IPS DF 4.7 (cell line): ENCODE results near the gene C15orf39.
"Not testable (repeated sequence)": the region's sequence is repeated elsewhere in the genome, so short reads cannot be mapped to it uniquely, and the experiment has no call there.

Experiments
- DNase-seq: peaks from one replicate; pipeline ENCODE4 v3.0.0-alpha.2; 2013; ENCODE audit warnings: low spot score; ENCODE audit errors: extremely low read depth

C15orf39 gene

DNA sequence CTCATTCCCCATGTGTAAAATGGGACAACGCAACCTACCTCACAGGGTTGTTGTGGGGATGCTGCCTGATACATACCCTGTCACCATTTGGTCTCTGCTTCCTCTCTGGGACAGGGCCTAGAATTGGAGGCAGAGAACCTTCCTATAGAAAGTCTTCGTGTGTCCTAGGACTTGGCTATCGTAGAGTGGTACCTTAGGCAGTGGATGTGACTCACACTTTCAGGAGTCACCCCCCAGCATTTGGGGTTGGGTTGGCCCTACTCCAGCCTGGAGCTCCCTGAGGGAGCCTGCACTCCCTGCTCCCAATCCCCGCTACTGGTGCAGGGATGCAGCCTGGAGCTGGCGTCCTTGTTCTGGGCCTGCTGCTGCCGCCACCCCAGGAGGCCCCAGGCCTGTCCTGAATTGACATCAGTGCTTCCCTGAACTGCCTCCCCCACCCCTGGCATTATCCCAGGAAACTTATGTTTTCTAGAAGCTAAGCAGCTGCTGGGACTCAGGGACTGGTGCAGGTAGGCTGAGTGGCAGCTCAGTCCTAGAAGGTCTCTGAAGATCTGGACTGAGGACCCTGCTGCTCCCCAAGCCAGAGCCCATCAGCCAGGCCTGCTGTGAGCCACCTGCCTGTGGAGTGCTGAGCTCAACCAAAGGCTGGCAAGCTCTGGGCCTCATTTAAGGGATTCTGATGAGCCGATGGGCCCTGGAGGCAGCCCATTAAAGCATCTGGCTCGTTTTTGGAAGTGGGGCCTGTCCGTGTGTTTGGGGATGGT is 9.9 kb downstream of the C15orf39 start:
- DNase-seq, result no peak

DNA sequence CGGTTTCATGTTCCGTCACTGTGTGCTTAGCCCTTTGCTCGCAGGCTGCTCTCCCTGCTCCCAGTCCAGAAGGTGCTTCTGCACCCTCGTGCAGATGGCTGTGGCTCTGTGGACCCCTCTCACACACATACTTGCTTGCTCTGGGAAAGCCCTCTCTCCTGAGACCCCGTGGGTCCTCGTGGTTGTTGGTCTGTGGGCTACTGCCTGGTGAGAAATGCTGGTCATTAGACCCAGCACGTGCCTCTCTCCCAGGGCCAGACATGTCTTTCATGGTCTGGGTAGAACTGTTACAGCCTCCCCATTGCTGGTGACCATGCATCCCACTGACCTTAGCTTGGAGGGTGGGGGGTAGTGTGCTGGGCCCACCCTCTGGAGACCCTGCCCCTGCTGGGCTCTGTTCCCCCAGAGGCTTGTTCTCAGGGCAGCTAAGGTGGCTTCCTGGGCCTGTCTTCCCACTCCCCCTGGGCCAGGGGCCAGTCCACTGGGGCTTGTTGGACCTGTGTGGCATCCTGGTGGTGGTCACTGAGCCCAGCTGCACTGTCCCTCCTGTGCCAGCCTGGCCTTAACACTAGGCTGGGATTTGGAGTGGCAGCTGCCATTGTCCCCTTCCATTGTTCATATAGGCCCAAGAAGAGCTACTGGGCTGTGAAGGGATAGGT is 10.6 kb downstream of the C15orf39 start:
- no peak for DNase-seq

DNA sequence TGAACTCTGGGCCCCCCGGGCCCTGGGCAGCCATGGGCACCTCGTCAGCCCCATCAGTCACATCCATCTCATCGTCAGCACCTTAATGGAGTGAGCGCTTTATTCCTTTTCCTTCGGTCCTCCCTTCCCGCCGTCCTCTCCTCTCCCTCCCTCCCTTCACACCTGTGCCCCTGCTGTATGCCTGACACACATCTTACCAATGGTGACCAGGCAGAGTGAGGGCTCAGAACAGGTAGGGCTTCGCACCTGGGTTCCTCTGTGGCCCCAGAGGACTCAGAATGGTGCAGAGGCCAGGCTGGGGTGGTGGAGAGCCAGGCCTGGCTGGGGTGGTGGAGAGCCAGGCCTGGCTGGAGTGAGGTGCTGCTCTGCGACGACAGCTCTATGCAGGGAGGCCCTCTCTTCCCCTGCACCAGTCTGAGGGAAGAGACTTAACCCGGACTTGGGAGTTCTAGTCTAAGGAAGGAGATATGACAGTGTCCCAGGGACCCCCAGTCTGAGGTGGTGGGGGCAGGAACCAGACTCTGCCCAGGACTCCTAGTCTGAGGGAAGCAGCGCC is 11.6 kb downstream of the C15orf39 start:
- no peak for DNase-seq

DNA sequence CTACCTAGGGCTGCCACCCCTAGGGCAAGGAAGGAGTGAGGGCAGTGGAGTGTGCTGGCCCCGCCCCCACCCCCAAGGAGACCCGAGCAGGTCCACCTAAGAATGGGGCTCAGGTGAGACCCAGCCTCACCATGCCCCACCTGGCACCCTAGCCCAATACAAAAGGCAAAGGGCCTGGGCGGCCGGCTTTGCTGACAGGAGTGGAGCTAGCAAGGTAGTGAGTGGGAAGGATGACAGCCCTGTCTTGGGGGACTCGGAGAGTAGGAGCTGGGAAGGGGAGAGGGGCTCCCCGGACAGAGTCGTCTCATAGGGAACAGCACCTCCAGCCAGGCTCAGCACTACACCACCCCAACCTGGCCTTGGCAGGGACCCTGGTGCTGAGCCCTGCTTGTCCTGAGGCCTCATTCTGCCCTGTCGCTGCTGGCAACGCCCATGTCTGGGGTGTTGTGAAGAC is 12.1 kb downstream of the C15orf39 start:
- no peak for DNase-seq

DNA sequence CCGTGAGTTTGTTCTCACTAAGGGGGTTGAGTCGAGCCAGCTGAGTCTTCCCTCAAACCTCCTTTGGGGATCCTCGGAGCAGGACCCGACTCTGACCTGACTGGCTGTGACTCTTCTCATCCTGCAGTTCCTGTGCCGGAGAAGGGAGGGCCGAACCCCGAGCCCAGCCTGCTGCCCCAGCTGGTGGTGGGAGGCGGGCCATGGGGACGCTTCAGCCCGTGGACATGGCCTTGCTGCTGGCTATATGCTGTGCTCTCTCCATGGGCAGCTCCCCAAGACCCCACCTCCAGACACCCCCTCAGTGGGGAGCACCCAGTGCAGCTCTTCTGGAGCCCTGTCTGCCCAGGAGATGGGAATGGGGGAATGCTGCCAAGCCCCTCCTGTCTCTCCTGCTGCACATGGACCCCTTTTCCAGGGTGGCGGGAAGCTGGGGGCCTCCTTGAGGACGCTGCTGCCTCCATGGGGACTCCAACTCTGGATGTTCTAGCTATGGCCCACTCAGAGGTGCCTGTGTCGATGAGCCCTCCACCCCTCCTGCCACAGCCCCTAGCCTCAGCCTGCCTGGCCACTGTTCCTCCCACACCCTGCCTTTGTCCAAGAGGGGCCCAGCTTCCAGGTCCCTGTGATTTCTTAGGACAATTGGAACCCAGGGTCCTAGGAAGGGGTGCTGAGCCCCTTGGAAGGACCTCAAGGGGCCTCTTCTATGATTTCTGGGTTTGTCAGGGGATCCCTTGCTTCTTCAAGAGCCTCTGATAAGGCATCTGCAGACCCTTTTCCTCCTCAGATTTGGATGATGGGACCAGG is 12.8 kb downstream of the C15orf39 start:
- no peak for DNase-seq

DNA sequence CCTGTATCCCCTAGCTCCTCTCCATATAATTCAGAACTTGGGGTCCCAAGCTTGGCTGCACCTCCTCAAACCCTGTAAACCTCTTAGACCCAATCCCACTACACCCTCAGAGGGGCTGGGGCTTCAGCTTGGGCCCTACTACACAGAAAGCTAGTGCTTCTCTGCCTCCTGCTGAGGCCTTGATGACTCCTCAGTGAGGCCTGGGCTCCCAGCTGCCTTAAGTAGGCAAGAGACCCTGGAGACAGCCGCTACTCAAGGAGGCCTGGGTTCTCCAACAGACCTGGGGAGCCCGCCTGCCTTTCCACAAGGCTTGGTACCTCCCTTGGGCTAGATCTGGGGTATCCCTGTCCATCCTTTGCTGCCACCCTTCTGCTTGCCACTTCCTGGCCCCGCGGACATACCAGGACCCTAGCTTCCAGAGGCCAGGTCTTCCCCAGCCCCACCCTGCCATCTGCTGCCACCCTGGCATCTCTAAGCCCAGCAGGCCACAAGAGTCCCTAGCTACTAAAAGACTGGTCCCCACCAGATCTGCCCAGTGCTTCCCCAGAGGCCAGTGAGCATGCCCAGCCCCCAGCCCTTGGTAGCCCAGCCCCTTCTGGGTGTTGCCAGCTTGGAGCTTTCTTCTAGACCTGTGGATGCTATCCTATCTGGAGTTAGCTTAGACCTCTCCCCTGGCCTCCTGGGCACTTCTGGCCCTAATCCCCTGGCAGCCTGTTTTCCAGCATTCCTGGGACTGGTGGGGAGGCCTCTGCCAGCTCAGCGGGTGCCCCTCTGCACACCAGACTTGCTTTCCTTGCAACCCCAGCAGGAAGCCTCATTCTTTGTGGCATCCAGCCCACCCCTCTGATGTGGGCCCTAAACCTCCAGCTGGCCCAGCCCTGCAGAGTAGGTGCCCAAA is 13.7 kb downstream of the C15orf39 start:
- no peak for DNase-seq

DNA sequence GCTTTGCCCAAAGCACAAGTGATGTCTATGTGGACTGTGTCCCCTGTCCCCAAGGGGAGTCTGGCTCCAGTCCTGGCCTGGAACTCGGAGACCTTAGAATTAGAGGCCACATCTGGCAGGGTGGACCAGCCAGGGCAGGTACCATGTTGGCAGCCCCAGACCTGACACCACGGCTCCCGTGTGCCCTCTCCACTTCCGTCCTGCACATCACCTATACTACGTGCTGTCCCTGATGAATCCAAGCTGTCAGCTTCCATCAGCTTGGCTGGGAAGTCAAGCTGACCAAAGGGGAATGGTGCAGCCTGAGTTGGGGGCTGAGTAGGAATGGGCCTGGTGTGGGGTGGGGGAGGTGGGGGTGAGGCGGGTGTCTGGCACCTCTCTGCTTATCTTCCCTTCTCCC is 15.3 kb downstream of the C15orf39 start:
- no peak for DNase-seq

DNA sequence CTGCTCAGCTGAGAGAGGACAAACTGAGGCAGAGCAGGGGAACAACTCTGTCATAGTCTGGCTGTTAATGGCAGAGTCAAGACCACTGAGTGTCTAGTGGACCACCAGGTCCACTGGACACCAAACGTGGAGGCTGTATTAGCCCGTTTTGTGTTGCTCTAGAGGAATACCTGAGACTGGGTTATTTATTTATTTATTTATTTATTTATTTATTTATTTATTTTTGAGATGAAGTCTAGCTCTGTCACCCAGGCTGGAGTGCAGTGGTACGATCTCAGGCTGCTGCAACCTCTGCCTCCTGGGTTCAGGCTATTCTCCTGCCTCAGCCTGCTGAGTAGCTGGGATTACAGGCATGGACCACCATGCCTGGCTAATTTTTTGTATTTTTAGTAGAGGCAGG is 15.9 kb downstream of the C15orf39 start:
- DNase-seq, result not testable (repeated sequence)

DNA sequence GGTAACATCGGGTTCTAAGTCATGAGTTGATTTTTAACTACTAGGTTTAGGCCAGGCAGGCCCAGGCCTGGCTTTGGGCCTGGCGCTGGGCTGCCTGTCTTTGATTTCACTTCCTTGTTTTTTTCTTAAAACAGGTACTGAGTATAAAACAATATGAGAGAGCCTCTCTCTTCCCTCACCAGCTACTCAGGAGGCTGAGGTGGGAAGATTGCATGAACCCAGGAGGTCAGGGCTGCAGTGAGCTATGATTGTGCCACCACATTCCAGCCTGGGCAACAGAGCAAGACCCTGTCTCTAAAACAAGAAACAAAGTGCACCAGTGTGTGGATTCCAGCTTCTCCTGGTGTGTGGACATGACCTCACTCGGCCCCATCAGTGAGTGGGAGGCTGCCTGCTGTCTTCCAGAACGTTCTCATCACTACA is 17.8 kb downstream of the C15orf39 start:
- DNase-seq, result not testable (repeated sequence)

DNA sequence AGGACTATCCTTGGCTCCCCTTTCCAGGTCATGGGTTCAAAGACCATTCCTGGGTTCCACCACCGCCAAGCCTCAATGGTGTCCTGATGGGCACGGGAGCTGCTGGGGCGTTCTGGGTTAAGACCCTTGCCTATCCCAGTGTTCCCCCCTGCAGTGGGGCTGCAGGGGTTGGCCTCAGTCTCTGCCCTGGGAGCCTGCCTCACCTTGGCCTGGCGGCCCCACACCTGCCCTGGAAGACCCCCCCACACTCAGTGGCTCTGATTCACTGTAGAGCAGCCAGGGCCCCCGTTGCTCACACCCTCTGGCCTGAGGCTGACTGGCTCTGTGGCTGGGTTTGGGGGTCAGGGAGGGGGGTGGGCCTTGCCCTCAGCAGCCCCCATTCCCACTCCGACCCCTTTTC is 22.0 kb downstream of the C15orf39 start:
- no peak for DNase-seq

DNA sequence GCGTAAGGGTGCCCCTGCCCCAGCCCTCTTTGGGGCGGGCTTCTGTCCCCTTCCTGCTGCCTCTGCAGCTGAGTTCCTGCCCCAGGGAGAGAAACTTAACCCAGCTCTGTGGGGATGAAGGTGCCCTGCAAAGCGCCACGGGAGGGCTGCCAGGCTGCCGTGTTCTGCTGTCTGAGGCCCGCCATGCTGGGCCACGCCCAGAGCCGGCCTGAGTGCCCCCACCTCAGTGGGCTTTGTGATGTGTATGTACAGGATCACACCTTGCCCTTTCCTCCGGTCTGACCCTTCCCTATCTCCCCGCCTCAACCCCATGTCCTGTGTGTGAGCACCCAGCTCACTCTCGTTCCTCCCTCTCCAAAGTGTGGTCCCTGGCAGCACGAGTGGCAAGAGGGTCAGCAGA is 22.6 kb downstream of the C15orf39 start:
- DNase-seq, result no peak

DNA sequence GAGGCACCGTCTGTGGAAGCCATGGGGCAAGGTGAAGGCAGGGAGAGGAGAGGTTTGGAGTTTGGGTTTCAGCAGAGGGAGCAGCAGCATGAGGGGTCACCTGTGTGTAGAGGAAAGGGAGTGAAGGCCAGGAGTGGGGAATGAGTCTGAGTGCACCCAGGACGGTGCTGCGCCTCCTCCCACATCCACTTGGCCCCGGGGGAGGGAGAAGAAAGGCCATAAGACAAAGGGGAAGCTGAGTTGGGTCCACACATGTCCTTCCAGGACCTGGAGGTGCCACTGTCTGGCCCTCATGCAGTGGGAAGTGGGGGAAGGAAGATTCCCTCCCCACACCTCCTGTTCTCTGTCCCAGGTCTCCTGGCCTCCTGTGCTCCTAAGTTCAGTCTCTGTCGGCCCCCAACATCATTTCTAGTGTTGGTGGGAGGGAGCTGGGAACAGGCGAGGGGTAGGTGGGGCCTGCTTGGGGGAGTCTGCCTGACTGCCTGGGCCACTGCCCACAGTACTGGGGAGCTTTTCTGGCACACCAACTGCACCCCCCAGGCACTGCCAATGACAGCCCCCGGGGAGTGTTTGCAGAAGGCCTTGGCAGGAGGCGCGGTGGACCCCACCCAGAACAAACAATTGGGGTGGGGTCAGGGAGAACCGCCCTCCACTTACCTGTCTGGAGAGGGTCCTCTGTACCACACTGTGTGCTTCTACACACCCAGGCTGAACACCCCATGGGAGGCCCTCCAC is 23.6 kb downstream of the C15orf39 start:
- DNase-seq, result not testable (repeated sequence)

DNA sequence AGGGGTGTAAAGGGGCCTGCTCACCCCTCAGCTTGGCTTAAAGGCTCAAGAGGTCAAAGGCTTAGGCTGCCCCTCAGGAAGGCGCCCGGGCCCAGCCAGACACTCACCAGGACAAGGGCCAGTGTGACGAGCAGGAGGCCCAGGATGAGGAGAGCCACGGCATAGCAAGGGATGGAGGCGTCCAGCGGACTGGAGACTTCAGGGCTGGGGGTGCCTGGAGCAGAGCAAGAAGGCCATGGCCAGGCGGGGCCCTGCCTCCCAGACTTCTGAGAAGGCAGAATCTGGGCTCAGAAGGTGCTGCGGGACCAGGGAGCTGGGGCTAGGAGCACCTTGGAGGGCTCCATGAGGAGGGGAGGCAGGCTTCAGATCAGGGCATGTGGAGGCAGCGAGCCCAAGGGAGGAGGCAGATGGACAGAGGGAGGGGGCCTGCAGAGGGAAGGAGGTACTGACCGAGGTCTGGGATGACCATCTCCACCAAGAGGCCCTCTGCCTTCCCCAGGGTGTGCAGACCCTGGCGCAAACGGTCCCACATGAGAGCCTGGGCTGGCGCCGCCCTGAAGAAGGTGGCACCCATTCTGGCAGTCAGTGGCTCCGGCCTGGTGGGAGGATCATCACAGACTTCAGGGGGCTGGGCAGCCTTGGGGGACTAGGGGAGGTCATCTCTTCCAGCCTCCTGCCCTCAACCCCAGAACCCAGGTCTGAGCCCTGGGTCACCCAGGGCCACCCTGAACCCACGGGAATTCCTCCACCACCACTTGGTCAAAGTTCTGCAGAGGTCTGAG is 24.5 kb downstream of the C15orf39 start:
- DNase-seq, result no peak

DNA sequence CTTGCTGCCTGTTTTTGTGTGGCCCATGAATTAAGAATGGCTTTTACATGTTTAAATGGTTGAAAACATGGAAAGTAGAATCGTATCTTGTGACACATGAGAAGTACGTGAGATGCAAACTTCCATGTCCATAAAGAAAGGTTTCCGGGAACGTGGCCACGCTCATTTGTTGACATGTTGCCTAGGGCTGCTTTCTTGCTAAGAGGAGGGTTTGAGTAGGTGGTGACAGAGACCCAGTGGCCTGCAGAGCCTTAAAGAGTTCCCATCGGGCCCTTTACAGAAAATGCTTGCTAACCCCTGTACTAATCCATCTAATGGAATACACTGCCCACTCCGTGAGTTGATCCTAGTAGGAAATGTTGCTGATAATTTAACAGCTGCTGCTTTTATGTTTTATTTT is 25.4 kb downstream of the C15orf39 start:
- not testable (repeated sequence) for DNase-seq

DNA sequence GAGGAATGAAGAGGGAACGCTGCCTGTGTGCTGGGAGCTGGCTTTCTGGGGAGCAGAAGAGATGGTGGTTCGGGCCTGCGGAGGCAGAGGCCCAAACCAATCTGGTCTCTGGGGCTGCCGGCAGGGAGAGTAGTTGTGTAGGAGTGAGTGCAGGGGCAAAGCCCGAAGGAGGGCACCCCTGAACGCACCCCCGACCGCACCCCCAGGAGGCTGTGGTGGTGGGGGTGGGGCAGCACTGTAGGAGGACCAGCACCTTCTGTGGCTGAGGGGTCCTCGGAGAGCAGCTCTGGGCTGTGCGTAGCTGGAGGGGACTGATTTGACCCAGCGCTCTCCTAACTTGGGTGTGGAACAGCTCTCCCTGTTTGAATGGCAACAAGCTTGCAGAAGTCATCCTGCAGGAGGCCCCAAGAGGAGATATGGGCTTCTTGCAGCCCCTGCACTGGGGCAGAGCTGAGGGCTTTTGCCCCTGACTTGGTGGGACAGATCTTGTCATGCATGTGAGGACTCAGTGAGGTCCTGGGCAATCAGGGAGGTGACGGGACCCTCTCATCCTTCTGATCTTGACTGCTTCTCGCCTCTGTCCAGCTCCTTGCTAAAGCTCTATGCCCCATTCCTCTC is 26.1 kb downstream of the C15orf39 start:
- no peak for DNase-seq

DNA sequence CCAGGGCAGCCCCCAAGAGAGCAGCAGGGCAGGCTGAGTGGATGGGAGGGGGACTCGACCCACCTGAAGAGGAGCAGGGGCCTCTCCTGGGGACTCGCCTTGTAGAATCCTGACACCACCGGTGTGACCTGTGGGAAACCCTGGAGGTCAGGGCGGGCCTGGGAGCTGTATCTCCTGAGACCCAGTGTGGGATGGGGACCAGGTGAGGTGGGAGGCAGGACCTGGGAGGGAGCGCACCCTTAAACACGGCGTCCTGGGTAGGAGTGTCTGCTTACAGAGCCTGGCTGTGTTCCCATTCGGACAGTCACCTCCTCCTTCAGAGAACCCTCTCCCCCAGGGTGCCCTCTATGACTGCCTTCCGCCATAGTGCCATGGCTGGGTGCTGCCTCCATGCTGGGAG is 27.1 kb downstream of the C15orf39 start:
- DNase-seq, result no peak

DNA sequence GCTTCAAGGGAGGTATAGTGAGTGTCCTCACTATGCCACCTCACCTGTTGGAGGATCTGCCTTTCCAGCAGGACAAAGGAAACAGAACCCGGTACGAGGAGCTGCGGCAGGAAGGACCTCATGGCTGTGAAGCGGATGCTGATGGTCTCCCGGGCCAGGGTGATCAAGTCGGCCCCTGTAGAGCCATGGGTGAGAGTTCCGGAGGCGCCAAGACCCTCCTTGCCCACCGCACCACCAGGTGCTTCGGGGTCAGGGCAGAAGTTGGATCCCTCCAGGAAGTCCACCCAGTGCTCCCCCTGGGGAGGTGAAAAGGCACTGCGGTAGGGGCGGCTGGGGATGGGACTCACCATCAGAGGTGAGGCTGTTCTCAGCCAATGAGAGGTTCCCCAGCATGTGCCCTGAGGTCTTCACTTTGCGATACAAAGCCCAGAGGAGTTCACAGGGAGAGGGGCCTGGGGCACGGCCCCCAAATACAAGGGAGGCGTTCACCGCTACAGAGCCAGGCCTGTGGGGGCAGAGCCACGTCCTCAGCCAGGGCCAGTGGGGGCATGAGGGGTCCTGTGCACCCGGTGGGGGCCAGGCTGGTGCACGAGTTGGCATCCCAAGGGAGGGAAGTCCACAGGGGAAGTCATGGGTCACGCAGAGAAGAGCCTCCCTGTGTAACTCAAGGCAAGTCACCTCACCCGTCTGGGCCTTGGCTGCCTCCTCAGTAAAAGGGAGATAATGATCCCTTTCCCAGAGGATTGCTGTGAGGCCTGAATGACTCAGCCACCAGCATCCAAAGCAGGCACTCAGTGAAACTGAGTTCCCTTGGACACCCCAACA is 27.7 kb downstream of the C15orf39 start:
- DNase-seq, result no peak

DNA sequence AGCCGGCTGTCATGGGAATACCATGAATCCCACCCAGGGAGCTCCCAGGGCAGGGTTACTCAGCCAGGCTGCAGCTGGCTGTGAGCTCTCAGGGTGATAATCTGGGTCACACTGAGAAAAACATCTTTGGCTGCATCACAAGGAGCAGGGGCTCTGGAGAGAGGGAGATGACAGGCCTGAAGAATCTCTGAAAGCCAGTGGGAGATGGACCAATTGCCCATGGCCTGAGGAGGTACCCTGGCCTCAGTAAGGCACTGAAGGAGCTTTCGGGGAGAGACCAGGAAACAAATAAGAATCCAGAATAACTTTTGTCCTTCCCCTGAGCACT is 28.3 kb downstream of the C15orf39 start:
- no peak for DNase-seq
